RWPE2 (cell line): Measurements from ENCODE around the gene GPRC5A.

Experiments used
- ATAC-seq: fragments of 200-7000 bp; cut with Tn5 transposase; 3 replicates; pipeline ENCODE4 v1.9.1; 2021; ENCODE audit warnings: low read depth
- DNase-seq: peaks from one replicate; pipeline ENCODE4 v3.0.0-alpha.2; 2020; ENCODE audit warnings: low spot score
- H3K27ac ChIP-seq: fragments of 450-650 bp; 2 replicates; pipeline ENCODE4 v1.5.1; 2017; ENCODE audit warnings: mild to moderate bottlenecking; ENCODE audit not compliant: poor library complexity, severe bottlenecking
- H3K27me3 ChIP-seq: fragments of 250-450 bp; sonication (Bioruptor Pico); 2 replicates; pipeline ENCODE4 v1.5.1; 2021; ENCODE audit warnings: mild to moderate bottlenecking, moderate library complexity; ENCODE audit not compliant: insufficient read depth, poor library complexity, severe bottlenecking
- H3K36me3 ChIP-seq: fragments of 250-450 bp; sonication (Bioruptor Pico); 2 replicates; pipeline ENCODE4 v1.5.1; 2020; ENCODE audit warnings: low read depth, mild to moderate bottlenecking, moderate library complexity
- H3K4me1 ChIP-seq: fragments of 250-450 bp; sonication (Bioruptor Pico); 2 replicates; pipeline ENCODE4 v1.5.1; 2021; ENCODE audit warnings: mild to moderate bottlenecking, moderate library complexity; ENCODE audit not compliant: insufficient read depth, poor library complexity, severe bottlenecking
- H3K4me3 ChIP-seq: fragments of 250-450 bp; sonication (Bioruptor Pico); 2 replicates; pipeline ENCODE4 v1.5.1; 2021; ENCODE audit warnings: mild to moderate bottlenecking, moderate library complexity; ENCODE audit not compliant: severe bottlenecking
- H3K9me3 ChIP-seq: fragments of 250-450 bp; sonication (Bioruptor Pico); 2 replicates; pipeline ENCODE4 v1.5.1; 2021; ENCODE audit warnings: mild to moderate bottlenecking, moderate library complexity; ENCODE audit not compliant: severe bottlenecking
- CTCF ChIP-seq: fragments of 450-650 bp; IDR thresholded peaks from one replicate; pipeline ENCODE4 v1.5.1; 2017; ENCODE audit warnings: mild to moderate bottlenecking, moderate library complexity; ENCODE audit not compliant: poor library complexity, severe bottlenecking

GPRC5A gene

DNA sequence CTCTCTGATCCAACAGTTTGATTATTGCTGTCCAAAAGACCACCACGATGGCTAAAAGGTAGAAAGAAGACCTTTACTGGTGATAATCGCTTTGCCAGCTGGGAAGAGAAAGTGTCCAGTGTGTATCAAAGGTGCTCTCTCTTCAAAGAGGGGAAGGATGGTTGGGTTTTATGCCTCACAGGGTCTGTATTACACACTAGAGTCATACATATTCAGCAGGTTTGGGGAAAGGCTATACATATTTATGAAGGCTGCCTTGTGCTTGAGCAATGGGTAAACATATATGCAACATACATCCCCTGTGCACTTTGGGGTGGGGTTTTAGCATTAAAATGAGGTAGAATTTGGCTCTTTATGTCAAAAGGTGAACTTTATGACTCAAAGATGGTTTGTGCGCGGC, 42.4 kb downstream of the GPRC5A start:
- H3K27ac ChIP-seq, result no peak overlapping the region
- H3K4me1 ChIP-seq, result no peaks in the 10 kb centered on the region
- no peaks in the 10 kb centered on the region for H3K27me3 ChIP-seq
- H3K36me3 ChIP-seq, result no peaks in the 10 kb centered on the region
- no peak for TF ChIP-seq CTCF
- ATAC-seq, result no peak
- no peaks in the 10 kb centered on the region for H3K9me3 ChIP-seq
- no peak overlapping the region for H3K4me3 ChIP-seq
- no peak for DNase-seq

- no peak for ATAC-seq
- no peaks in the 10 kb centered on the region for H3K27me3 ChIP-seq
- no peaks in the 10 kb centered on the region for H3K4me1 ChIP-seq
- TF ChIP-seq CTCF, result no peak
- no peak overlapping the region for H3K4me3 ChIP-seq
- no peaks in the 10 kb centered on the region for H3K9me3 ChIP-seq
- H3K36me3 ChIP-seq, result no peaks in the 10 kb centered on the region
- no peak for DNase-seq
- no peak overlapping the region for H3K27ac ChIP-seq
Observed at GRCh38 chr12:12934556-12934955, 43.2 kb downstream of the GPRC5A start.

DNA sequence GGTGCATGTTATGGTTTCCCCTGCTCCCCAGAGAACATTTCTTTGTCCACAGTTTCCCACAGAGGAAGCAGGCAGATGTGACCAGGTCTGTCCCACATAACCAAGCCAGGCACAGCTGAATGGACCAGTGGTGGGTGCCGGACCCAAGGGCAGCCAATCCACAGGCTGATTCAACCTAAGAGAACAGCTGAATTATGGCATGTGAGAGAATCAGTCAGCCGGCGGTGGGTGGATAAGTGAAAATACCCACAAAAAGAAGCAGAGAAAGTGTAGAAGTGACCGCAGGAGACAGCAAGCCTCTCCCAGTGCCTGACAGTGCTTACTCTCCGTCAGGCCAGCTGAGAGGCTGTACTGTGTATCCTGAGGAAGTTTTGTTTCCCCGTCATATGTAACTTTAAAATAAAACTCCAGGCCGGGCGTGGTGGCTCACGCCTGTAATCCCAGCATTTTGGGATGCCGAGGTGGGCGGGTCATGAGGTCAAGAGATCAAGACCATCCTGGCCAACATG, 45.7 kb downstream of the GPRC5A start:
- Histone ChIP-seq H3K4me1 (no peaks in the 10 kb centered on the region), H3K4me3 (no peak overlapping the region), H3K36me3 (no peaks in the 10 kb centered on the region), H3K27ac (no peak overlapping the region), H3K27me3 (no peaks in the 10 kb centered on the region), H3K9me3 (no peaks in the 10 kb centered on the region)
- TF ChIP-seq CTCF, result no peak
- no peak for DNase-seq
- ATAC-seq, result no peak

GRCh38 chr12:12938541-12938940, 47.2 kb downstream of the GPRC5A start:
- Histone ChIP-seq H3K27me3 (no peaks in the 10 kb centered on the region), H3K36me3 (no peaks in the 10 kb centered on the region), H3K4me1 (no peaks in the 10 kb centered on the region), H3K9me3 (no peaks in the 10 kb centered on the region), H3K27ac (no peak overlapping the region), H3K4me3 (no peak overlapping the region)
- DNase-seq (no peak), ATAC-seq (no peak)
- no peak for TF ChIP-seq CTCF

GRCh38 chr12:12939888-12940287, 48.5 kb downstream of the GPRC5A start:
- Histone ChIP-seq H3K27me3 (no peaks in the 10 kb centered on the region), H3K9me3 (no peaks in the 10 kb centered on the region), H3K4me3 (no peak overlapping the region), H3K36me3 (no peaks in the 10 kb centered on the region), H3K27ac (no peak overlapping the region), H3K4me1 (no peaks in the 10 kb centered on the region)
- no peak for DNase-seq
- no peak for TF ChIP-seq CTCF
- ATAC-seq, result no peak
